HCT116 (cell line): ENCODE data around the gene SLAMF8. TPM values are rescaled to one million over a fixed set of nuclear protein-coding genes. Genes with fewer than 3 reads are reported as not detected.

Source experiments
- ATAC-seq: fragments of 200-7000 bp; cut with Tn5 transposase; 2 replicates; pipeline ENCODE4 v1.9.1; 2020; ENCODE audit warnings: mild to moderate bottlenecking, moderate library complexity
- BruUV-seq: library from RNA; stranded (reverse); fragments of 400-500 nt; replicated peaks from 2 replicates; lab custom pipeline; 2021; lab: Mats Ljungman, UMichigan
- CTCF ChIA-PET: fragments of 300-600 bp; sonication (Branson Sonifier 250); formaldehyde crosslinking; loops from one replicate; lab custom pipeline; 2021; ENCODE audit warnings: antibody characterized with exemption; lab: Charles Lee
- POLR2A ChIA-PET: fragments of 300-600, 350-600 bp; sonication (Branson Sonifier 250); formaldehyde crosslinking; loops from one replicate; lab custom pipeline; 2021; ENCODE audit warnings: antibody characterized with exemption; lab: Charles Lee
- RAD21 ChIA-PET, 2 experiments: fragments of 300-600 bp; sonication (Branson Sonifier 250); formaldehyde crosslinking; loops; one replicate each; lab custom pipeline; 2023; ENCODE audit warnings: low total read pairs in 2 of 2; ENCODE audit not compliant: uncharacterized antibody in 2 of 2, unreplicated experiment in 2 of 2, low non-redundant PET in 1 of 2; lab: Charles Lee
- DNase-seq: peaks from one replicate; pipeline ENCODE4 v3.0.0-alpha.2; 2010; ENCODE audit warnings: low read depth, low spot score
- H2AFZ ChIP-seq: fragments of 200-600 bp; shearing (Covaris generic), sonication (generic); 2 replicates; pipeline ENCODE4 v1.6.1; 2017; ENCODE audit warnings: low read depth, mixed run types, mixed read lengths, antibody characterized with exemption, low read length; ENCODE audit not compliant: poor library complexity, severe bottlenecking
- H3K27ac ChIP-seq: 2 replicates; pipeline ENCODE4 v1.5.1; 2012; ENCODE audit warnings: low read depth, low read length
- H3K27me3 ChIP-seq: fragments of 200-600 bp; sonication (generic); 2 replicates; pipeline ENCODE4 v1.6.1; 2016; ENCODE audit warnings: mixed run types, low read length, mixed read lengths; ENCODE audit not compliant: insufficient read depth
- H3K36me3 ChIP-seq, 2 experiments: fragments of 200-500 bp in 1 of 2; fragments of 200-600 bp in 1 of 2; sonication (Bioruptor generic) in 1 of 2; sonication (generic) in 1 of 2; 2 replicates each; pipeline versions ENCODE4 v1.5.1 to v1.6.1; 2014 to 2016; ENCODE audit warnings: low read length in 2 of 2, inconsistent platforms in 1 of 2, mixed read lengths in 1 of 2, mixed run types in 1 of 2; ENCODE audit not compliant: insufficient read depth in 2 of 2, control insufficient read depth in 1 of 2
- H3K4me1 ChIP-seq, 2 experiments: fragments of 200-600 bp in 1 of 2; sonication (generic) in 1 of 2; 2 replicates each; pipeline versions ENCODE4 v1.5.1 to v1.6.1; 2012 to 2017; ENCODE audit warnings: low read length in 2 of 2, inconsistent platforms in 1 of 2, mild to moderate bottlenecking in 1 of 2, mixed read lengths in 1 of 2, mixed run types in 1 of 2, moderate library complexity in 1 of 2; ENCODE audit not compliant: insufficient read depth in 2 of 2, control insufficient read depth in 1 of 2
- H3K4me2 ChIP-seq: fragments of 200-600 bp; sonication (generic); 2 replicates; pipeline ENCODE4 v1.6.1; 2017; ENCODE audit warnings: mixed run types, low read length, mixed read lengths
- H3K4me3 ChIP-seq, 2 experiments: fragments of 200-600 bp in 1 of 2; sonication (generic) in 1 of 2; replicated peaks in 1 of 2; 2 replicates each; pipeline ENCODE4 v1.5.1; 2011 to 2016; ENCODE audit warnings: low read length in 2 of 2, control low read depth in 1 of 2, low read depth in 1 of 2, mild to moderate bottlenecking in 1 of 2, mixed read lengths in 1 of 2, mixed run types in 1 of 2
- H3K79me2 ChIP-seq: fragments of 200-600 bp; sonication (generic); 2 replicates; pipeline ENCODE4 v1.6.1; 2017; ENCODE audit warnings: mild to moderate bottlenecking, mixed run types, low read length, moderate library complexity, mixed read lengths; ENCODE audit not compliant: insufficient read depth
- H3K9ac ChIP-seq: fragments of 200-600 bp; sonication (generic); 2 replicates; pipeline ENCODE4 v1.6.1; 2016; ENCODE audit warnings: low read length, mixed read lengths
- H3K9me2 ChIP-seq: fragments of 200-600 bp; sonication (generic), shearing (Covaris generic); 2 replicates; pipeline ENCODE4 v1.6.1; 2017; ENCODE audit warnings: mixed run types, mild to moderate bottlenecking, moderate library complexity; ENCODE audit not compliant: insufficient read depth
- H3K9me3 ChIP-seq, 2 experiments: fragments of 200-500 bp in 1 of 2; fragments of 200-600 bp in 1 of 2; sonication (Bioruptor generic) in 1 of 2; sonication (generic) in 1 of 2; 2 replicates each; pipeline ENCODE4 v1.6.1; 2014 to 2017; ENCODE audit warnings: low read length in 2 of 2, mixed read lengths in 2 of 2, inconsistent platforms in 1 of 2, low read depth in 1 of 2, mild to moderate bottlenecking in 1 of 2, mixed run types in 1 of 2, moderate library complexity in 1 of 2; ENCODE audit not compliant: control insufficient read depth in 1 of 2, insufficient read depth in 1 of 2
- H4K20me1 ChIP-seq: fragments of 200-600 bp; sonication (generic), shearing (Covaris generic); 2 replicates; pipeline ENCODE4 v1.6.1; 2017; ENCODE audit warnings: mixed run types, mild to moderate bottlenecking, moderate library complexity; ENCODE audit not compliant: insufficient read depth
- EGR1 ChIP-seq: IDR thresholded peaks from 2 replicates; pipeline ENCODE4 v1.6.1; 2012; ENCODE audit warnings: low read depth
- EZH2phosphoT487 ChIP-seq: fragments of 200-600 bp; IDR thresholded peaks from 2 replicates; pipeline ENCODE4 v1.6.1; 2018; ENCODE audit warnings: antibody characterized with exemption, borderline replicate concordance
- FOSL1 ChIP-seq: IDR thresholded peaks from 2 replicates; pipeline ENCODE4 v1.6.1; 2012; ENCODE audit warnings: low read depth
- SRF ChIP-seq: IDR thresholded peaks from 2 replicates; pipeline ENCODE4 v1.6.1; 2012; ENCODE audit warnings: low read depth
- TCF7L2 ChIP-seq: IDR thresholded peaks from 2 replicates; pipeline ENCODE4 v1.7.0; 2011; ENCODE audit warnings: borderline replicate concordance, inconsistent platforms; ENCODE audit not compliant: insufficient read depth, insufficient read length; ENCODE audit errors: extremely low read depth
- YY1 ChIP-seq: IDR thresholded peaks from 2 replicates; pipeline ENCODE4 v1.6.1; 2011; ENCODE audit warnings: low read length, low read depth, moderate library complexity, mild to moderate bottlenecking; ENCODE audit not compliant: insufficient replicate concordance; ENCODE audit errors: extremely low read depth
- ZFX ChIP-seq: fragments of 450-650 bp; IDR thresholded peaks from 2 replicates; pipeline ENCODE4 v1.6.1; 2017
- intact Hi-C: fragments of 100-400 bp; cut with micrococcal nuclease; formaldehyde crosslinking; loops from 2 replicates; pipeline ENCODE4 v1.10.0; 2022
- total RNA-seq: library from RNA; stranded (reverse); gene quantifications from one replicate; pipeline ENCODE4 v1.2.1, GENCODE V29; 2021; ENCODE audit not compliant: unreplicated experiment
- TF ChIP-seq, protein P1 (sequence below), 3 experiments: fragments of 200-600 bp in 1 of 3; sonication (generic) in 1 of 3; IDR thresholded peaks in 2 of 3; conservative IDR thresholded peaks in 1 of 3; 2 replicates each; pipeline ENCODE4 v1.5.1; 2012 to 2017; ENCODE audit warnings: low read depth in 2 of 3, low read length in 2 of 3, antibody characterized with exemption in 1 of 3, borderline replicate concordance in 1 of 3, control low read depth in 1 of 3, mild to moderate bottlenecking in 1 of 3, mixed read lengths in 1 of 3, mixed run types in 1 of 3, moderate library complexity in 1 of 3; ENCODE audit not compliant: insufficient read depth in 1 of 3

SLAMF8 gene
- total RNA-seq, 1 experiment from 2014 or later = not detected

DNA sequence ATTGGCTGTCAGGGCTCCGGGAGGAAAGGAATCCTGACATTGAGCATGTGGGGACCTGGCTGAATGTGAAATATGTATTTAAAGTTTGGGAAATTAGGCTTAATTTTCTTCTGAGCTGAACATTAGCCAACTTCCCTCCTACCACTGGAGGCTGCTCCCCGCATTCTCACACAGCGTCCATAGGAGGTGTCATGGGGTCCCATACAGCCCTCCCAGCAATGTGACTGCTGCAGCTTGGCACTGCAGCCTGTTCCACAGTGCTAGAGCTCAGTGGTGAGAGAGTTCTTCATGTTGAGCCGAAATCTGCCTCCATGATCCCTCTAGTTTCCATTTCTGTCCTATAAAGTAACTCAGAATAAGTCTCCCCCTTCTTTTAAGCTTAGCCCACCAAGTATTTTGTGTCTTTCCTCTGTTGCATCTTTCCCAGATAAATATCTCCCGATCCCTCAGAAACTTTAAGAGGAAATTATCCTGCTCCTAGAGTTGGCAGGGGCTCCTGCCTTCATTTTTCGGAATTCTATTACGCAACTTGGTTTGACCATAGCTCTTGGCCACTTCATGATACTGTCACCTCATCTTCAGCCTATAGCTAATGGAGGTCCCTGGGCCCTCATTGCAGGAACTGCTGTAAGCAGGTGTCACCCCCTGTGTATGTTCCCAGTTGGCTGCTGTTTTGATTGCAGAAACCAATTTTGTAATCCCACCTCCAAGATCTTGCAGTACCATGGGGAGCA, 22.6 kb upstream of the SLAMF8 start:
- H3K36me3 ChIP-seq = no peaks in the 10 kb centered on the region
- H3K9me2 ChIP-seq = no peaks in the 10 kb centered on the region; the same call in 1 of the 2 replicates
- no peak overlapping the region for H3K4me2 ChIP-seq
- no peak overlapping the region for H3K27ac ChIP-seq
- H3K79me2 ChIP-seq = no peaks in the 10 kb centered on the region
- H2AFZ ChIP-seq = no peak overlapping the region
- no TSS peak for BruUV-seq
- no peak overlapping the region for H3K4me3 ChIP-seq
- H4K20me1 ChIP-seq = no peaks in the 10 kb centered on the region
- DNase-seq = no peak
- POLR2A ChIA-PET = no interaction called here
- no peaks in the 10 kb centered on the region for H3K9me3 ChIP-seq
- ATAC-seq = peak; percentile 61; the same call in 1 of the 2 replicates
- intact Hi-C loops = no loop called here
- H3K27me3 ChIP-seq = no peaks in the 10 kb centered on the region
- TF ChIP-seq, protein P1, sequence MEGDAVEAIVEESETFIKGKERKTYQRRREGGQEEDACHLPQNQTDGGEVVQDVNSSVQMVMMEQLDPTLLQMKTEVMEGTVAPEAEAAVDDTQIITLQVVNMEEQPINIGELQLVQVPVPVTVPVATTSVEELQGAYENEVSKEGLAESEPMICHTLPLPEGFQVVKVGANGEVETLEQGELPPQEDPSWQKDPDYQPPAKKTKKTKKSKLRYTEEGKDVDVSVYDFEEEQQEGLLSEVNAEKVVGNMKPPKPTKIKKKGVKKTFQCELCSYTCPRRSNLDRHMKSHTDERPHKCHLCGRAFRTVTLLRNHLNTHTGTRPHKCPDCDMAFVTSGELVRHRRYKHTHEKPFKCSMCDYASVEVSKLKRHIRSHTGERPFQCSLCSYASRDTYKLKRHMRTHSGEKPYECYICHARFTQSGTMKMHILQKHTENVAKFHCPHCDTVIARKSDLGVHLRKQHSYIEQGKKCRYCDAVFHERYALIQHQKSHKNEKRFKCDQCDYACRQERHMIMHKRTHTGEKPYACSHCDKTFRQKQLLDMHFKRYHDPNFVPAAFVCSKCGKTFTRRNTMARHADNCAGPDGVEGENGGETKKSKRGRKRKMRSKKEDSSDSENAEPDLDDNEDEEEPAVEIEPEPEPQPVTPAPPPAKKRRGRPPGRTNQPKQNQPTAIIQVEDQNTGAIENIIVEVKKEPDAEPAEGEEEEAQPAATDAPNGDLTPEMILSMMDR (IDR thresholded peaks at IDR 0.05 in 2 of 3, conservative IDR thresholded peaks at IDR 0.05 in 1 of 3; ENCODE audit: borderline replicate concordance in 1 of 3, insufficient read depth in 1 of 3, low read depth in 2 of 3, low read length in 2 of 3) = peak in 2 of 3 experiments; percentile 12 to 22; a peak in 1 of 6 replicates
- TF ChIP-seq EZH2phosphoT487 = no peak
- no peaks in the 10 kb centered on the region for H3K4me1 ChIP-seq
- RAD21 ChIA-PET = no interaction called here
- no peak overlapping the region for H3K9ac ChIP-seq
- CTCF ChIA-PET = interaction anchor here (1.0 to 9.3 kb wide), 3 partner anchors 9 to 87 kb away, joined by 3 to 229 read pairs (median 4); no protein-coding TSS in a partner anchor

DNA sequence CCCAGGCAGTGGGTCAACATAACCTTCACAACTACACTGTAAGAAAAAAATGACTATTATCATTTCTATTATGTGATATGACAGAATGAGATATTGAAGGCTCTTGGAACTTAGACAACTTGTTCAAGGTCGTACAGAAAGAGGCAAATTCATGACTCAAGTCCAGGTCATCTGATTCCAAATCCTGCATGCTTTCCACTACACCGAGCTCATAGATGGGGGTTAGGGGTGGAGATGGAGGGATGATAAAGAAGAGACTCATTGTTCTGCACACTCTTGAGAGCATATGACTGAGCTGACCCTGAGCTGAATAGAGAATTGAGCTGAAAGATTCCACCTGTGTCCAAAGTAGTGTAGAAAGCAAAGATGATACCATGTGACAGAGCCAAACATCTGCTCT, 21.7 kb upstream of the SLAMF8 start:
- intact Hi-C loops = no loop called here
- TF ChIP-seq, protein P1 (IDR thresholded peaks at IDR 0.05 in 2 of 3, conservative IDR thresholded peaks at IDR 0.05 in 1 of 3; ENCODE audit: borderline replicate concordance in 1 of 3, insufficient read depth in 1 of 3, low read depth in 2 of 3, low read length in 2 of 3) = no peak
- TF ChIP-seq TCF7L2 (no peak), ZFX (no peak), YY1 (no peak), FOSL1 (no peak), EGR1 (no peak), EZH2phosphoT487 (no peak), SRF (no peak)
- ATAC-seq = no peak
- peaks cover under 1% of the 10 kb centered on the region; the same call in 1 of the 2 replicates for H3K27me3 ChIP-seq
- H3K9me2 ChIP-seq = no peaks in the 10 kb centered on the region; the same call in 1 of the 2 replicates
- H4K20me1 ChIP-seq = no peaks in the 10 kb centered on the region
- H3K4me3 ChIP-seq = no peak overlapping the region
- RAD21 ChIA-PET = no interaction called here
- H3K9me3 ChIP-seq = no peaks in the 10 kb centered on the region
- no peaks in the 10 kb centered on the region for H3K36me3 ChIP-seq
- H2AFZ ChIP-seq = no peak overlapping the region
- no peaks in the 10 kb centered on the region for H3K4me1 ChIP-seq
- no peak for DNase-seq
- H3K4me2 ChIP-seq = no peak overlapping the region
- no TSS peak for BruUV-seq
- no peaks in the 10 kb centered on the region for H3K79me2 ChIP-seq
- no peak overlapping the region for H3K9ac ChIP-seq
- H3K27ac ChIP-seq = no peak overlapping the region
- POLR2A ChIA-PET = no interaction called here
- CTCF ChIA-PET = interaction anchor here (1.0 to 9.3 kb wide), 2 partner anchors 8 to 86 kb away, joined by 3 to 229 read pairs; no protein-coding TSS in a partner anchor
